K562 (cell line): Measurements from ENCODE around the gene PLPP7. TPM values are rescaled to one million over a fixed set of nuclear protein-coding genes. Genes with fewer than 3 reads are reported as not detected.

Experiments used
- ARID1B ChIP-seq: fragments of 450-650 bp; IDR thresholded peaks from 2 replicates; pipeline ENCODE4 v1.6.1; 2016; ENCODE audit warnings: antibody characterized with exemption, mild to moderate bottlenecking, inconsistent platforms
- BCL6 ChIP-seq: fragments of 250-450 bp; sonication (Bioruptor Pico); IDR thresholded peaks from 2 replicates; pipeline ENCODE4 v1.4.0; 2020
- CBX3 ChIP-seq, 2 experiments: IDR thresholded peaks; 1 replicate in 1 of 2; 2 replicates in 1 of 2; pipeline ENCODE4 v1.6.1; 2012; ENCODE audit warnings: inconsistent platforms in 2 of 2, low read length in 2 of 2, borderline replicate concordance in 1 of 2, control low read depth in 1 of 2
- CREBBP ChIP-seq: IDR thresholded peaks from one replicate; pipeline ENCODE4 v1.6.1; 2012; ENCODE audit warnings: low read depth, mild to moderate bottlenecking, control low read depth, inconsistent platforms, low read length
- CXXC5 ChIP-seq: fragments of 250-450 bp; sonication (Bioruptor Pico); IDR thresholded peaks from 2 replicates; pipeline ENCODE4 v1.8.0; 2022; ENCODE audit warnings: inconsistent platforms, mild to moderate bottlenecking, moderate library complexity
- FOXK1 ChIP-seq: sonication (generic); formaldehyde crosslinking; IDR thresholded peaks from 2 replicates; pipeline ENCODE4 v1.8.0; 2022; ENCODE audit warnings: missing genetic modification reagents, mild to moderate bottlenecking, borderline replicate concordance
- HMG20B ChIP-seq: fragments of 250-450 bp; sonication (Bioruptor Pico); IDR thresholded peaks from 2 replicates; pipeline ENCODE4 v1.5.0; 2021; ENCODE audit warnings: mild to moderate bottlenecking
- NR1H2 ChIP-seq: sonication (generic); formaldehyde crosslinking; IDR thresholded peaks from 2 replicates; pipeline ENCODE4 v1.4.0; 2020; ENCODE audit warnings: mild to moderate bottlenecking, missing genetic modification reagents
- RAD51 ChIP-seq: fragments of 450-650 bp; IDR thresholded peaks from 2 replicates; pipeline ENCODE4 v1.7.1; 2016; ENCODE audit warnings: low read depth, mild to moderate bottlenecking, borderline replicate concordance
- RCOR1 ChIP-seq, 2 experiments: IDR thresholded peaks; 2 replicates each; pipeline ENCODE4 v1.6.1; 2012; ENCODE audit warnings: low read depth in 2 of 2, low read length in 2 of 2, borderline replicate concordance in 1 of 2, improper control_type of control experiment in 1 of 2
- SMARCB1 ChIP-seq: IDR thresholded peaks from 2 replicates; pipeline ENCODE4 v1.6.1; 2011; ENCODE audit warnings: improper control_type of control experiment, low read depth; ENCODE audit not compliant: insufficient read length
- SMARCE1 ChIP-seq: fragments of 450-650 bp; IDR thresholded peaks from 2 replicates; pipeline ENCODE4 v1.7.1; 2016; ENCODE audit warnings: mild to moderate bottlenecking
- TAF1 ChIP-seq: IDR thresholded peaks from 2 replicates; pipeline ENCODE4 v1.6.1; 2011; ENCODE audit warnings: mild to moderate bottlenecking, low read length, moderate library complexity; ENCODE audit not compliant: insufficient read depth, control insufficient read depth, severe bottlenecking; ENCODE audit errors: extremely low read depth
- ZNF699 ChIP-seq: fragments of 250-450 bp; sonication (Bioruptor Pico); IDR thresholded peaks from 2 replicates; pipeline ENCODE4 v1.8.0; 2021; ENCODE audit warnings: mild to moderate bottlenecking, moderate library complexity; ENCODE audit not compliant: insufficient replicate concordance
- ZNF79 ChIP-seq: fragments of 250-450 bp; sonication (Bioruptor Pico); IDR thresholded peaks from 2 replicates; pipeline ENCODE4 v1.4.0; 2020; ENCODE audit warnings: low read depth, mild to moderate bottlenecking, moderate library complexity
- polyA plus RNA-seq, 8 experiments: library from polyadenylated mRNA; depleted of rRNA in 4 of 8; stranded (reverse) in 5 of 8; unstranded in 3 of 8; fragments of >200 nt; fragmentation: Nextera tagmentation in 2 of 8; fragmentation: Illumina TruSeq in 1 of 8; extraction: Ambion mirVana in 2 of 8; extraction: Trizol in 1 of 8; gene quantifications; 2 replicates each; pipeline versions ENCODE4 v1.2.1 to v1.2.3, GENCODE V29; 2011 to 2014; ENCODE audit warnings: inconsistent platforms in 1 of 8, missing spikeins in 1 of 8
- total RNA-seq, 7 experiments: library from RNA; depleted of rRNA in 6 of 7; stranded (reverse); fragments of >200 nt in 6 of 7; fragmentation: Illumina TruSeq in 2 of 7; extraction: Trizol in 2 of 7; gene quantifications; 2 replicates each; pipeline versions ENCODE4 v1.2.1 to v1.2.3, GENCODE V29; 2011 to 2021; ENCODE audit warnings: low replicate concordance in 1 of 7
- TF ChIP-seq, protein P1 (sequence below): fragments of 250-450 bp; sonication (Bioruptor Pico); IDR thresholded peaks from 2 replicates; pipeline ENCODE4 v1.5.0; 2021; ENCODE audit warnings: mild to moderate bottlenecking, moderate library complexity
- TF ChIP-seq, protein P2 (sequence below): sonication (generic); formaldehyde crosslinking; IDR thresholded peaks from 2 replicates; pipeline ENCODE4 v1.8.0; 2022; ENCODE audit warnings: missing genetic modification reagents, mild to moderate bottlenecking, borderline replicate concordance
- TF ChIP-seq, protein P3 (sequence below): sonication (generic); formaldehyde crosslinking; IDR thresholded peaks from 2 replicates; pipeline ENCODE4 v1.8.1; 2022; ENCODE audit warnings: missing genetic modification reagents
- TF ChIP-seq, protein P4 (sequence below): sonication (generic); formaldehyde crosslinking; IDR thresholded peaks from 2 replicates; pipeline ENCODE4 v1.8.1; 2023; ENCODE audit warnings: mild to moderate bottlenecking, missing genetic modification reagents

Gene PLPP7
- total and polyA plus RNA-seq, 9 of the 15 experiments (the other 6 are each of a cell fraction or from before 2014, with no cell fraction given) = 0.09 to 0.93 (median 0.18) TPM; not detected in 4

DNA sequence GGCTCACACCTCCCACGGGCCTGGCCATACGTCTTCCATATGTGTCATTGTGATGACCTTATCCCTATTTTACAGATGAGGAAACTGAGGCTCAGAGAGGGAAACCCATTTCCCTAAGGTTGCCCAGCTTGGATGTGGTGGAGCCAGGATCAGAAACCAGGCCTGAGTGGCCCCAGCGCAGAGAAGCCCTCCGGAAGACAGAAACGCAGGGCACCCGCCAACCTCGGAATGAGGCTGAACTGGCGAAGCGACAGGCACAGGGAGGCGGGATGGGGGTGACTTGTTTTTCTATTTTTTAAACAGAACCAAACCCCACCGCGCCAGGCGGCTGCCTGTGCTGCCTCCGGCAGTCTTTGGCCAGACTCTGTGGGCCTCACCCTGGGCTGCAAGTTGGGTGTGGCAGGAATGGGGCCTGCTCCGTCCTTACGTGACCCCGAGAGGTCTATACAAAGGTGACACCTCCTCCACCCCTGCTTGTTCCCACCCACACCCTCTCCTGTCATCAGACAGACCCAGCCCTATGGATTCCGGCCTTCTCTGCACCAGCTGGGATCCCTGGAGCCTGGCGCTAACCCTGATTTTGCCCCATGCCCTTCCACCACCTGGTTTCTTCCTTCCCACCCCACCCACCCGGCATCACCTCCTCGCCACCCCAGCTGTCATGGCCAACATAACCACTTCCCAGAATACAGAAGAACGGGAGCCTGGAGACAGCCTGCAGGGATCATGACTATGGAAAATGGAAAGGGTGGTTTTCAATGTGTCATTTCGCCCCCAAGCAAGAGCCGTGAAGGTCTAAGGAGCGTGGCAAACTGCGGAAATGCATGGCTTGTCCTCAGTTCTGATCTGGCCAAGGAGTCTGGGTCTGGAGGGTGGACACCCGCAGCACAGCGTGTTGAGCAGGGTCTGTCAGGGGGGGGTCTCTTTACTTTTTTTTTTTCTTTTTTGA lies 23.6 kb downstream of the PLPP7 start (continued):
- TF ChIP-seq, protein P1, sequence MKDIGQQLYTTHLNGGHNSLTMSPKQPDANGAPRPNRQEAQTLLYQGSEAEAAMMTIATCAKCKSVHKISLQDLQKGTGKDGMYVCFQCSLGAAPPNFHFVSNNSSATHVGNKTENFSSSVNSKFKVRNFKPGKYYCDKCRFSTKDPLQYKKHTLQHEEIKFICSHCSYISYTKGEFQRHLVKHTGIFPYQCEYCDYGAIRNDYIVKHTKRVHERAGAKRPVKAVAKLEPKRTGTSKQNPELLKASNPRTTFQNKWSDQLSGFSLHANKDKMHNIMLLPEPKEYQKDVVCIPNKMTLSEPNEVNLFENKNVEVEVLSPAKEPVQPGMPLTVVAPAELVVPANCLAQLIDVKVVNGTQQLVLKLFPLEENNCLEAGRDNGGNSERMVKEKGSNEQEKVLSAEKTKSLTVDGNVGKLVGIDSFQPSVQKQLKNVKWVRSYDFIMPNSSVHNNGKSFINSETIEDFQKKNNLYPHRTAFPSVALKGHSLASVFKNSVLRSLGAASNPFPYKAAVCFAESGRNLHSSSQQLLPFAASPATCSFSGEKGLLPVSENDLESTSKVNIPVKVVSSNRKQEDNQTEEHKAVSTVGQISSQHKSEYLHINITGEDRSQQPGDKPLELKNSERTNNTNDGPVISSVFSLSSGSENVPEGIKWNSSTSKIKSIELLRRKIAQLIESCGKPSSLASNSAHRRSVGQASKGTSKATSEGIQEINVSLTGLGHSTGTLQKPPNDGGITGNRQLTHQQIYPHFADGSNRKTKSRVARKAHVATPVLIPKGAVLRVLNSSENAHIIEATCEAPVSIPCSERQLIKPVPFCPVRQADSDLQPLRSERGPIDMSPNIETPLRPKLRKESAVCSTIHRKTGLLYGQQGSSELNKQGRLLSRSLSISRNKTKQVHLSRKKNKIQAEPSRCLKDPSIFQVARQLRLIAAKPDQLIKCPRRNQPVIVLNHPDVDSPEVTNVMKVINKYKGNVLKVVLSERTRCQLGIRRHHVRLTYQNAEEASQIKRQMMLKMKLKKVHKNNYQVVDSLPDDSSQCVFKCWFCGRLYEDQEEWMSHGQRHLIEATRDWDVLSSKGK (CRISPR knock-in tag) = no peak
- TF ChIP-seq CBX3 (IDR thresholded peaks at IDR 0.05; ENCODE audit: borderline replicate concordance in 1 of 2, low read length in 2 of 2) (no peak), ZNF79 (CRISPR knock-in tag) (no peak), TAF1 (no peak), RAD51 (no peak), SMARCB1 (no peak), BCL6 (CRISPR knock-in tag) (no peak), CREBBP (no peak), FOXK1 (CRISPR knock-in tag) (no peak), ARID1B (peak; percentile 35; the same call in 1 of the 2 replicates), NR1H2 (CRISPR knock-in tag) (no peak), RCOR1 (IDR thresholded peaks at IDR 0.05; ENCODE audit: borderline replicate concordance in 1 of 2, low read depth in 2 of 2, low read length in 2 of 2) (peak in 1 of 2 experiments; percentile 67; a peak in 2 of 4 replicates), HMG20B (CRISPR knock-in tag) (no peak), CXXC5 (CRISPR knock-in tag) (peak; percentile 57; the same call in 1 of the 2 replicates), SMARCE1 (no peak), ZNF699 (CRISPR knock-in tag) (no peak)
- TF ChIP-seq, protein P2, sequence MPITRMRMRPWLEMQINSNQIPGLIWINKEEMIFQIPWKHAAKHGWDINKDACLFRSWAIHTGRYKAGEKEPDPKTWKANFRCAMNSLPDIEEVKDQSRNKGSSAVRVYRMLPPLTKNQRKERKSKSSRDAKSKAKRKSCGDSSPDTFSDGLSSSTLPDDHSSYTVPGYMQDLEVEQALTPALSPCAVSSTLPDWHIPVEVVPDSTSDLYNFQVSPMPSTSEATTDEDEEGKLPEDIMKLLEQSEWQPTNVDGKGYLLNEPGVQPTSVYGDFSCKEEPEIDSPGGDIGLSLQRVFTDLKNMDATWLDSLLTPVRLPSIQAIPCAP (CRISPR knock-in tag) = no peak
- TF ChIP-seq, protein P3, sequence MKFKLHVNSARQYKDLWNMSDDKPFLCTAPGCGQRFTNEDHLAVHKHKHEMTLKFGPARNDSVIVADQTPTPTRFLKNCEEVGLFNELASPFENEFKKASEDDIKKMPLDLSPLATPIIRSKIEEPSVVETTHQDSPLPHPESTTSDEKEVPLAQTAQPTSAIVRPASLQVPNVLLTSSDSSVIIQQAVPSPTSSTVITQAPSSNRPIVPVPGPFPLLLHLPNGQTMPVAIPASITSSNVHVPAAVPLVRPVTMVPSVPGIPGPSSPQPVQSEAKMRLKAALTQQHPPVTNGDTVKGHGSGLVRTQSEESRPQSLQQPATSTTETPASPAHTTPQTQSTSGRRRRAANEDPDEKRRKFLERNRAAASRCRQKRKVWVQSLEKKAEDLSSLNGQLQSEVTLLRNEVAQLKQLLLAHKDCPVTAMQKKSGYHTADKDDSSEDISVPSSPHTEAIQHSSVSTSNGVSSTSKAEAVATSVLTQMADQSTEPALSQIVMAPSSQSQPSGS = no peak
- TF ChIP-seq, protein P4, sequence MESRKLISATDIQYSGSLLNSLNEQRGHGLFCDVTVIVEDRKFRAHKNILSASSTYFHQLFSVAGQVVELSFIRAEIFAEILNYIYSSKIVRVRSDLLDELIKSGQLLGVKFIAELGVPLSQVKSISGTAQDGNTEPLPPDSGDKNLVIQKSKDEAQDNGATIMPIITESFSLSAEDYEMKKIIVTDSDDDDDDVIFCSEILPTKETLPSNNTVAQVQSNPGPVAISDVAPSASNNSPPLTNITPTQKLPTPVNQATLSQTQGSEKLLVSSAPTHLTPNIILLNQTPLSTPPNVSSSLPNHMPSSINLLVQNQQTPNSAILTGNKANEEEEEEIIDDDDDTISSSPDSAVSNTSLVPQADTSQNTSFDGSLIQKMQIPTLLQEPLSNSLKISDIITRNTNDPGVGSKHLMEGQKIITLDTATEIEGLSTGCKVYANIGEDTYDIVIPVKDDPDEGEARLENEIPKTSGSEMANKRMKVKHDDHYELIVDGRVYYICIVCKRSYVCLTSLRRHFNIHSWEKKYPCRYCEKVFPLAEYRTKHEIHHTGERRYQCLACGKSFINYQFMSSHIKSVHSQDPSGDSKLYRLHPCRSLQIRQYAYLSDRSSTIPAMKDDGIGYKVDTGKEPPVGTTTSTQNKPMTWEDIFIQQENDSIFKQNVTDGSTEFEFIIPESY = peak; percentile 59; the same call in 1 of the 2 replicates
